HPDE6-E6E7 (cell line): ENCODE data around the gene DPAGT1.
"Not testable (repeated sequence)": the region's sequence is repeated elsewhere in the genome, so short reads cannot be mapped to it uniquely, and the experiment has no call there.

Experiments
- DNase-seq: peaks from one replicate; pipeline ENCODE4 v3.0.0; 2011; ENCODE audit warnings: missing footprints; ENCODE audit errors: extremely low spot score

Gene DPAGT1

DNA sequence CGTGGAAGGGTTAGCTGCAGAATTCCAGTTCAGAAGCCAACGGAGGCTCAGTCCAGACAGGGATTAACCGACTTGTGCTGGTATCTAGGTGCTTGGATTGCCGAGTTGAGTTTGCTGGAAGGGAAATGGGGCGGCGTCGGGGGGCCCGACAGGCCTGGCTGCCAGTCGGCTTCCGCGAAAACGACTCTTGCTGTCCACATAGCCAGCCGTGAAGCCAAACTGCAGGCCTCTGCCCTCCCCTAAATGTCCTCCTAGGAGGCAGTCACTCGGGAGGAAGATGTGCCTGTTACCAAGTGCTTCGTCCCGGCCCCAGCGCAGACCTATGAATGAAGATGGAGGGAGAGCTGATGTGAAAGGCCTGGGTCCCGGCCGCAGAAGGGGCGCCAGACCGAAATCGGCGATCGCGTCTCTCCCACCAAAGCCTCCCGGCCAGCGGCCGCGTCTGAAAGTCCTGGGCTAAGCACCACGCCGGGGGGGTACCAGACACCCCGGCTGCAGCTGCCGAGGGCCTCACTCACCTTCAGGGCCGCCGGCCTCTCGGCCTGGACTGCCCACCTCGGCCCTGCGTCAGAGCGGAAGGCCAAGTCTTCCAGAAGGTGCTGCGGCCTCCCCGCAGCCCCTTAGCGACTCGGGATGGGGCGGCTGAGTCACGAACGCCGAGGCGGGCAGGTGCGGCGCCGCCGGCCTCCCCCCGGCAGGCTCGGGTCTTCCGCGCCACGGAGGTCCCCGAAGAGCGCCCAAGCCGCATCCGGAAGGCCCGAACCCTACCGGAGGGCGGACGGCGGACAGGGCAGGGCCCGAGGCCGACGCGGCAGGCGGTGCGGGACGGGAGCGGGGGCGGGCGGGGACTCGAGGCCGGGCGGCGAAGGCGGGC is 7.5 kb downstream of the DPAGT1 start:
- no peak for DNase-seq

GRCh38 chr11:119092880-119093842 is 8.5 kb downstream of the DPAGT1 start:
- no peak for DNase-seq

- DNase-seq = no peak
These were observed 9.4 kb downstream of the DPAGT1 start for GRCh38 chr11:119091966-119092879.

GRCh38 chr11:119091178-119091577 is 10.5 kb downstream of the DPAGT1 start:
- DNase-seq = no peak

DNA sequence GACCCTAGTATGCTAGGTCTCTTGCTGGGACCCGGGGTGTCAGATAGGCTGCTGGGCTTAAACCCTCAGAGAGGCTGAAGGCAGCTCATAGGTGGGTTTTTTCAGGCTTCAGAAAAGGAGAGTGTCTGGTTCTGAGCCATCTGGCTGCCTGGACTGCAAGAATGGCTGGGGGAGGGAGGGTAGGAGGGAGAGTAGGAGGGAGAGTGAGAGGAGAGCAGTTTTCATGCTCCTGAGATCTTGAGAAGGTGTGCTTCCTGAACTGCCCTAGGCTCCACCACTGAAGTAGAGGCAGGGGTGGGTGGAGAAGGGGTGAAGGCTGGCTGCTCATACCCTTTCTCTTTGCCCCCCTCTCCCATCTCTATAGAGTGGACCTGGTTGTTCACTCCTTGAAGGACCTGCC is 12.3 kb downstream of the DPAGT1 start:
- DNase-seq = no peak

DNA sequence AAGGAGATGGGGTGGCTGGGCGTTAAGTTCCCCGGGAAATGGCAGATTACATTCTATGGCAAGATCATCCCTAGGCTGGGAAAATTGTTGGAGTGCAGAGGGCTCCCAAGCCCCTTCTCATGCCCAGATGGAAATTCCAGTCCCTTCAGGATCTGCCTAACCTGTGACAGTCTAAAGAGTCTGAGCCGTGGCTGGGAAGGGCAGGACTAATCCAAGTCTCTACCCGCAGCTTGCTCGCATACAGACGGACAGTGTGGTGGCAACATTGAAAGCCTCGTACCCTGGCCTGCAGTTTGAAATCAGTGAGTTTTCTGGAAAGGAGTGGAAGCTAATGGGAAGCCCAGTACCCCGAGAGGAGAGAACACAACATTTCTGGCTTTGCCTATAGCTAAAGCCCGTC is 13.2 kb downstream of the DPAGT1 start:
- no peak for DNase-seq

DNA sequence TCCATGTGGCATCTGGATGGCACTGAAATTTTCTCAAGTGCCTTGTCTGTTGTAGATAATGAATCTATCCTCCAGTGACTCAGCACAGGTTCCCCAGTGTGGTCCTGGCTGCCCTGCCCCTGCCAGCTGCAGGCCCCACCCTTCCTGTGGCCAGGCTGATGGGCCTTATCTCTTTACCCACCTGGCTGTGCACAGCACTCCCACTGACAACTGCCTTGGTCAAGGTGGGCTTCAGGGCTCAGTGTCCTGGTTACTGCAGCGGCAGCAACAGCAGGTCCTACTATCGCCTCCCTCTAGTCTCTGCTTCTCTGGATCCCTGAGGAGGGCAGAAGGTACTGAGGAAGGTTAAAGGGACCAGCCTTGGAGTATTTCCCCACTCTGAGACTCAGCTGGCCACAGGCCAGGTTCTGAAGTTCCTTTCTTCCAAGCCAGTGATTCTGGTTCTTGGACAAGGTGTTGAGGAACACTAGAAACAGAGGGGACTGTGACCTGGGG is 13.9 kb downstream of the DPAGT1 start:
- no peak for DNase-seq

- DNase-seq = no peak
These were observed 14.5 kb downstream of the DPAGT1 start for GRCh38 chr11:119087123-119087522.

DNA sequence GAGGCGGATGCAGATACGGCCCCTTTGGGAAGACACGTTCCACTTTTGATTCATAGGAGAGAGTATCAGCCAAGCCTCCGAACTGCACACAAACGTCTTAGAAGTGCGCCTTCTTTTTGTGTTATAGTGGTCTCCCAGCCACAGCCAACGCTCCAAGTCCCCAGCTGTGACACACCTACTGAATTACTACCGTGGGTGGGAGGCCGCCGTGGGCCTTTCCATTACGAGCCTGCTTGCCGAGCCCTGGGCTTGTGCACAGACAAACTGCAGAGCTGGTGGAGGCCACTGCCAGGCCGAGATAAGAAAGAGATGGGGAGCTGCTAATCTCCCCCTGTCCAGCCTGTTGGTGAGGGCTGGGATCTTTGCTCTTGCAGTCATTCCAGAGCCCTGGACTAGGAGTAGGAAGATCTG is 16.2 kb downstream of the DPAGT1 start:
- DNase-seq = no peak

GRCh38 chr11:119084663-119085436 is 16.8 kb downstream of the DPAGT1 start, which contains the start of gene HMBS:
TSS of gene HMBS (plus strand) at chr11:119084881. CDS start at chr11:119085034, 153 bp downstream.
- DNase-seq = peak; percentile 93

- no peak for DNase-seq
These were observed 19.9 kb downstream of the DPAGT1 start for GRCh38 chr11:119081682-119082260.

GRCh38 chr11:119078675-119079420 is 22.8 kb downstream of the DPAGT1 start:
- no peak for DNase-seq

- DNase-seq = no peak
These were observed 23.8 kb downstream of the DPAGT1 start for GRCh38 chr11:119077839-119078238.

DNA sequence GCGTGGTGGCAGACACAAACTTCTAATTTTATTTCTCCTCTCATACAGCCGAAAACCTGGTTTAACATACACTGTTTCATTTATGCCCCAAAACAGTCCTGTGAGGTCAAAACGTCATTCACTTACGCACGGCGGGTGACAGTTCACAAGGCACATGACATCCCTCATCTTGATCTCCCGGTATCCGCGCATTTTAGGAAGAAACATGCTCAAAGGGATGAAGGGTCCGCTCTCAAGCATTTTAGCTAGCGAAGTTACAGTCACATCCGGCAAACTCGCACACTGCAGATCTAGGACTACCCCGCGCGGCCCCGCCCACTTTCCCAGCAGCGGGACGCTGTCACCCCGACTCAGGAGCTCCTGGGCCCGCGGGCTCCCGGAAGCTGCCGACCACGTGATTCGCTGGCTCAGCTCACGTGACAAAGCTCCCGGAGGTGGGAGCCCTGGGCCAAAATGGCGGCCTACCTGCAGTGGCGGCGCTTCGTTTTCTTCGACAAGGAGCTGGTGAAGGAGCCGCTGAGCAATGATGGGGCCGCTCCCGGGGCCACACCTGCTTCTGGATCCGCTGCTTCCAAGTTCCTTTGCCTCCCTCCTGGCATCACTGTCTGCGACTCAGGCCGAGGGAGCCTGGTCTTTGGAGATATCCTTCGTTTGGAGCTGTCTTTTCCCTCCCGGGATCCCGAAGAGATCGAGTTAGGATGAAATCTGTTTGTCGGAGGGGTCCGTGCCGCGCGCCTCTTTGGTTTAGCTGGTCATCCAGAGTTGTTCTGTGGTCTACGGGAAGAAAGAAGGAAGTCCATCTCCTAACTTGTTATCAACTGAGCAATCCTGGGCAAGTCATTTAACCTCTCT is 34.1 kb downstream of the DPAGT1 start, which contains the start of gene VPS11:
Gene VPS11, plus strand, starts transcription at position 448 of the 852 bp plus-strand sequence. Its CDS starts 6 bp downstream, at position 454.
- peak; percentile 100 for DNase-seq

GRCh38 chr11:119065369-119065768 is 36.3 kb downstream of the DPAGT1 start:
- peak; percentile 34 for DNase-seq

DNA sequence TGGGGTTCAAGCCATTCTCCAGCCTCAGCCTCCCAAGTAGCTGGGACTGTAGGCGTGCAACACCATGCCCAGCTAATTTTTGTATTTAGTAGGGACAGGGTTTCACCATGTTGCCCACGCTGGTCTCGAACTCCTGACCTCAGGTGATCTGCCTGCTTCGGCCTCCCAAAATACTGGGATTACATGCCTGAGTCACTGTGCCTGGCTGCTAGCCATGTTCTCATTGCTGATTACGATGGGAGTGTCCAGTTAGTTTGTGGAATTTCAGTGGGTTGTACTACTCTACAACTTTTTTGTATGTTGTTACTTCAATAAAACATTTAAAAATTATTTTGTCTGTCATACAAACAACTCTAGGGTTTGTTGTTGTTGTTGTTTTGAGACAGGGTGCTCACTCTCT is 38.9 kb downstream of the DPAGT1 start:
- no peak for DNase-seq

DNA sequence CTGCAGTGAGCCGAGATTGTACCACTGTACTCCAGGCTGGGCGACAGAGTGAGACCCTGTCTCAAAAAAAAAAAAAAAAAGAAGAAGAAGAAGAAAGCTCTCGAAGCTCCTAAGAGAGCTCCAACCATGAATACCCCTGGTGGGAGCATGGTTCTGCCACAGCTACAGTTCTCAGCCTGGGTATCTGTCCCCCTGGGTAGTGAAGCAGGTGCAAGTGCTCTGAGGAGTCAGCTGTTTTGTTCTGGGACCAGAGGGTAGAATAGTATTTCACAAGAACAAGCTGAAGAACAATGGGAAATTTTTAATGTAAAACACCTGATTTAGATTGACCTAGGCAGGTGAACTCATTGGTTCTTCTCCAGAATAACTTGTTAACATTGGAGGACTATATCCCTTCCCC is 40.4 kb downstream of the DPAGT1 start:
- no peak for DNase-seq

DNA sequence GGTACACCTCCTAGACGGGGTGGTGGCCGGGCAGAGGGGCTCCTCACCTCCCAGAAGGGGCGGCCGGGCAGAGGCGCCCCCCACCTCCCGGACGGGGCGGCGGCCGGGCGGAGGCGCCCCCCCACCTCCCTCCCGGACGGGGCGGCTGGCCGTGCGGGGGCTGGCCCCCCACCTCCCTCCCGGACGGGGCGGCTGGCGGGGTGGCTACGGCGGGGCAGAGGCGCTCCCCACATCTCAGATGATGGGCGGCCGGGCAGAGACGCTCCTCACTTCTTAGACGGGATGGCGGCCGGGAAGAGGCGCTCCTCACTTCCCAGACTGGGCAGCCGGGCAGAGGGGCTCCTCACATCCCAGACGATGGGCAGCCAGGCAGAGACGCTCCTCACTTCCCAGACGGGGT is 42.5 kb downstream of the DPAGT1 start:
- not testable (repeated sequence) for DNase-seq
